K562 (cell line): Measurements from ENCODE around the gene PRDM16. TPM values are rescaled to one million over a fixed set of nuclear protein-coding genes. Genes with fewer than 3 reads are reported as not detected.

Experiments used
- ATAC-seq: fragments of 200-7000 bp; cut with Tn5 transposase; 3 replicates; pipeline ENCODE4 v1.9.1; 2020; ENCODE audit warnings: moderate library complexity
- BruUV-seq: library from RNA; stranded (reverse); fragments of 400-500 nt; replicated peaks from 2 replicates; lab custom pipeline; 2021; lab: Mats Ljungman, UMichigan
- CTCF ChIA-PET: fragments of 300-600 bp; formaldehyde crosslinking; extraction: SDS; loops from one replicate; lab custom pipeline; 2021; ENCODE audit warnings: low intra/inter-chr PET ratio; lab: Yijun Ruan, JAX
- POLR2A ChIA-PET: fragments of 300-600, 350-650 bp; sonication (Branson Sonifier 250); formaldehyde crosslinking; extraction: SDS; loops from one replicate; lab custom pipeline; 2021; ENCODE audit warnings: antibody characterized with exemption, inconsistent platforms; lab: Yijun Ruan, JAX
- DNase-seq, 4 experiments: peaks; one replicate each; pipeline versions ENCODE4 v3.0.0 to v3.0.0-alpha.2; 2011 to 2018; ENCODE audit warnings: low spot score in 3 of 4, mixed read lengths in 3 of 4; ENCODE audit errors: extremely low read depth in 1 of 4
- FAIRE-seq: peaks from 2 replicates; lab custom pipeline; 2011; peaks lifted over from hg19 to GRCh38; lab: Jason Lieb, UNC
- H2AFZ ChIP-seq: 2 replicates; pipeline ENCODE4 v1.6.0; 2011; ENCODE audit warnings: low read depth, low read length, control low read depth, inconsistent platforms
- H3K27ac ChIP-seq: fragments of 200-600 bp; 3 replicates; pipeline ENCODE4 v1.8.0; 2011; ENCODE audit warnings: low read depth, mild to moderate bottlenecking, control low read depth, inconsistent platforms, low read length, moderate library complexity, mixed read lengths; ENCODE audit errors: extremely low read depth
- H3K27me3 ChIP-seq, 2 experiments: fragments of 300-600 bp in 1 of 2; 2 replicates in 1 of 2; 3 replicates in 1 of 2; pipeline versions ENCODE4 v1.6.0 to v1.8.0; 2011; ENCODE audit warnings: inconsistent platforms in 2 of 2, low read length in 2 of 2, mild to moderate bottlenecking in 1 of 2, mixed read lengths in 1 of 2, moderate library complexity in 1 of 2; ENCODE audit not compliant: control insufficient read depth in 2 of 2, insufficient read depth in 2 of 2
- H3K36me3 ChIP-seq: fragments of 300-600 bp; 3 replicates; pipeline ENCODE4 v1.8.0; 2011; ENCODE audit warnings: mild to moderate bottlenecking, low read length, inconsistent platforms; ENCODE audit not compliant: control insufficient read depth, insufficient read depth
- H3K4me1 ChIP-seq, 2 experiments: fragments of 200-600 bp in 1 of 2; replicated peaks in 1 of 2; 2 replicates in 1 of 2; 3 replicates in 1 of 2; pipeline versions ENCODE4 v1.5.1 to v1.8.0; 2011; ENCODE audit warnings: inconsistent platforms in 2 of 2, low read length in 2 of 2, mild to moderate bottlenecking in 1 of 2, mixed read lengths in 1 of 2, moderate library complexity in 1 of 2; ENCODE audit not compliant: control insufficient read depth in 2 of 2, insufficient read depth in 2 of 2
- H3K4me2 ChIP-seq: 2 replicates; pipeline ENCODE4 v1.6.1; 2011; ENCODE audit warnings: low read length, control low read depth, inconsistent platforms, mixed read lengths; ENCODE audit not compliant: insufficient read depth
- H3K4me3 ChIP-seq: fragments of 200-600 bp; sonication (generic), shearing (Covaris generic); 2 replicates; pipeline ENCODE4 v1.5.1; 2016; ENCODE audit warnings: control low read depth, inconsistent platforms
- H3K79me2 ChIP-seq: fragments of 200-600 bp; 3 replicates; pipeline ENCODE4 v1.8.0; 2011; ENCODE audit warnings: low read length, inconsistent platforms; ENCODE audit not compliant: control insufficient read depth, insufficient read depth
- H3K9ac ChIP-seq, 2 experiments: 2 replicates each; pipeline versions ENCODE4 v1.6.0 to v1.6.1; 2011; ENCODE audit warnings: low read depth in 2 of 2, low read length in 2 of 2, control low read depth in 1 of 2, inconsistent platforms in 1 of 2, mild to moderate bottlenecking in 1 of 2, mixed read lengths in 1 of 2; ENCODE audit not compliant: insufficient read depth in 1 of 2
- H3K9me1 ChIP-seq: one replicate; pipeline ENCODE4 v1.6.0; 2011; ENCODE audit warnings: inconsistent platforms, mild to moderate bottlenecking, low read length, moderate library complexity; ENCODE audit not compliant: control insufficient read depth, insufficient read depth
- H3K9me3 ChIP-seq: replicated peaks from 2 replicates; pipeline ENCODE4 v1.5.1; 2011; ENCODE audit warnings: low read depth, low read length, inconsistent platforms; ENCODE audit not compliant: control insufficient read depth, insufficient read depth
- H4K20me1 ChIP-seq: replicated peaks from 2 replicates; pipeline ENCODE4 v1.6.1; 2011; ENCODE audit warnings: low read length, inconsistent platforms, mixed read lengths; ENCODE audit not compliant: control insufficient read depth, insufficient read depth
- ARID3A ChIP-seq: IDR thresholded peaks from 2 replicates; pipeline ENCODE4 v1.6.1; 2012; ENCODE audit warnings: low read depth, low read length, improper control_type of control experiment, borderline replicate concordance
- BRD9 ChIP-seq: fragments of 450-650 bp; IDR thresholded peaks from 2 replicates; pipeline ENCODE4 v1.6.1; 2018; ENCODE audit warnings: low read depth; ENCODE audit not compliant: partially characterized antibody
- CBFA2T2 ChIP-seq: fragments of 450-650 bp; conservative IDR thresholded peaks from 2 replicates; pipeline ENCODE4 v1.6.1; 2017; ENCODE audit warnings: mild to moderate bottlenecking
- ETS1 ChIP-seq: conservative IDR thresholded peaks from 2 replicates; pipeline ENCODE4 v1.6.1; 2011; ENCODE audit warnings: low read depth, mild to moderate bottlenecking, low read length; ENCODE audit not compliant: control insufficient read depth
- GATAD2A ChIP-seq: fragments of 450-650 bp; IDR thresholded peaks from 2 replicates; pipeline ENCODE4 v1.6.1; 2017
- HES1 ChIP-seq: fragments of 450-650 bp; IDR thresholded peaks from 2 replicates; pipeline ENCODE4 v1.6.1; 2016; ENCODE audit warnings: low read depth, mild to moderate bottlenecking, moderate library complexity
- KAT8 ChIP-seq: fragments of 450-650 bp; IDR thresholded peaks from 2 replicates; pipeline ENCODE4 v1.6.1; 2016; ENCODE audit warnings: low read depth, mild to moderate bottlenecking
- LCOR ChIP-seq: sonication (generic); formaldehyde crosslinking; IDR thresholded peaks from 2 replicates; pipeline ENCODE4 v1.8.0; 2022; ENCODE audit warnings: mild to moderate bottlenecking, missing genetic modification reagents
- NFXL1 ChIP-seq: fragments of 450-650 bp; formaldehyde crosslinking; IDR thresholded peaks from 2 replicates; pipeline ENCODE4 v1.4.0; 2021; ENCODE audit warnings: mild to moderate bottlenecking
- PHB ChIP-seq: fragments of 250-450 bp; sonication (Bioruptor Pico); IDR thresholded peaks from 2 replicates; pipeline ENCODE4 v1.5.0; 2021
- PTBP1 ChIP-seq: fragments of 200-400 bp; formaldehyde crosslinking; IDR thresholded peaks from 2 replicates; pipeline ENCODE4 v1.6.1; 2017; ENCODE audit warnings: low read depth, low read length
- SAFB2 ChIP-seq: fragments of 200-400 bp; formaldehyde crosslinking; IDR thresholded peaks from 2 replicates; pipeline ENCODE4 v1.6.1; 2018; ENCODE audit warnings: borderline replicate concordance, low read length, low read depth, moderate library complexity; ENCODE audit not compliant: severe bottlenecking
- SNAPC5 ChIP-seq: fragments of 250-450 bp; sonication (Bioruptor Pico); IDR thresholded peaks from 2 replicates; pipeline ENCODE4 v1.8.0; 2021; ENCODE audit warnings: moderate library complexity, mild to moderate bottlenecking, inconsistent platforms
- STAT5A ChIP-seq: IDR thresholded peaks from 2 replicates; pipeline ENCODE4 v1.6.1; 2012; ENCODE audit warnings: low read length, inconsistent platforms, borderline replicate concordance
- TCFL5 ChIP-seq: fragments of 250-450 bp; sonication (Bioruptor Pico); conservative IDR thresholded peaks from 2 replicates; pipeline ENCODE4 v1.6.1; 2021; ENCODE audit warnings: mild to moderate bottlenecking, moderate library complexity, matching md5 sums
- ZNF277 ChIP-seq: fragments of 250-450 bp; sonication (Bioruptor Pico); IDR thresholded peaks from 2 replicates; pipeline ENCODE4 v1.8.0; 2022; ENCODE audit warnings: inconsistent platforms, mild to moderate bottlenecking, moderate library complexity, borderline replicate concordance
- ZNF324 ChIP-seq: fragments of 250-450 bp; sonication (Bioruptor Pico); IDR thresholded peaks from 2 replicates; pipeline ENCODE4 v1.4.0; 2020; ENCODE audit warnings: mild to moderate bottlenecking
- ZNF586 ChIP-seq: fragments of 450-650 bp; formaldehyde crosslinking; conservative IDR thresholded peaks from 2 replicates; pipeline ENCODE4 v1.4.0; 2020; ENCODE audit warnings: mild to moderate bottlenecking, moderate library complexity
- ZNF780A ChIP-seq: fragments of 250-450 bp; sonication (Bioruptor Pico); IDR thresholded peaks from 2 replicates; pipeline ENCODE4 v1.5.0; 2021; ENCODE audit warnings: mild to moderate bottlenecking
- ZSCAN32 ChIP-seq: fragments of 450-650 bp; formaldehyde crosslinking; IDR thresholded peaks from 2 replicates; pipeline ENCODE4 v1.4.0; 2020; ENCODE audit warnings: mild to moderate bottlenecking, moderate library complexity
- WGBS: fragments of 100-300 bp; shearing (Covaris generic); methylation state at CpG from one replicate; pipeline ENCODE4 v1.1.6; 2016; ENCODE audit warnings: low coverage, mixed read lengths; ENCODE audit not compliant: insufficient coverage; ENCODE audit errors: missing lambda C conversion rate; 5-methylcytosine and 5-hydroxymethylcytosine counted together
- in situ Hi-C: fragments of 300-500 bp; cut with MboI; formaldehyde crosslinking; loops from 4 replicates; pipeline ENCODE4 v1.15.0; 2018; ENCODE audit warnings: inconsistent platforms, mixed read lengths
- intact Hi-C: fragments of 100-400 bp; cut with micrococcal nuclease; formaldehyde crosslinking; loops from 2 replicates; pipeline ENCODE4 v1.14.2; 2022
- polyA plus RNA-seq, 8 experiments: library from polyadenylated mRNA; depleted of rRNA in 4 of 8; stranded (reverse) in 5 of 8; unstranded in 3 of 8; fragments of >200 nt; fragmentation: Nextera tagmentation in 2 of 8; fragmentation: Illumina TruSeq in 1 of 8; extraction: Ambion mirVana in 2 of 8; extraction: Trizol in 1 of 8; gene quantifications; 2 replicates each; pipeline versions ENCODE4 v1.2.1 to v1.2.3, GENCODE V29; 2011 to 2014; ENCODE audit warnings: inconsistent platforms in 1 of 8, missing spikeins in 1 of 8
- total RNA-seq, 7 experiments: library from RNA; depleted of rRNA in 6 of 7; stranded (reverse); fragments of >200 nt in 6 of 7; fragmentation: Illumina TruSeq in 2 of 7; extraction: Trizol in 2 of 7; gene quantifications; 2 replicates each; pipeline versions ENCODE4 v1.2.1 to v1.2.3, GENCODE V29; 2011 to 2021; ENCODE audit warnings: low replicate concordance in 1 of 7

The PRDM16 gene
- total and polyA plus RNA-seq, 9 of the 15 experiments (the other 6 are each of a cell fraction or from before 2014, with no cell fraction given) = 0.10 to 0.27 TPM; not detected in 7

GRCh38 chr1:3226191-3226590, 157.2 kb downstream of the PRDM16 start:
- intact Hi-C loops = no loop called here
- Histone ChIP-seq H3K4me2 (no peak overlapping the region), H3K4me1 (peaks cover 0 to 3% of the 10 kb centered on the region in 2 experiments; a peak in 1 of 5 replicates), H2AFZ (no peak overlapping the region), H3K9me3 (no peaks in the 10 kb centered on the region), H3K9me1 (no peaks in the 10 kb centered on the region), H3K36me3 (no peaks in the 10 kb centered on the region), H3K4me3 (no peak overlapping the region), H3K27ac (no peak overlapping the region), H3K9ac (no peak overlapping the region), H3K79me2 (no peaks in the 10 kb centered on the region), H3K27me3 (peaks cover 56 to 92% of the 10 kb centered on the region in 2 experiments), H4K20me1 (peaks cover 47% of the 10 kb centered on the region)
- POLR2A ChIA-PET = no interaction called here
- TF ChIP-seq SNAPC5 (CRISPR knock-in tag) = no peak
- TF ChIP-seq GATAD2A = no peak
- no peak for TF ChIP-seq HES1
- TF ChIP-seq BRD9 = no peak
- TF ChIP-seq ARID3A = no peak
- no peak for TF ChIP-seq ZSCAN32 (CRISPR knock-in tag)
- TF ChIP-seq KAT8 = no peak
- no peak for TF ChIP-seq NFXL1 (CRISPR knock-in tag)
- TF ChIP-seq ZNF780A (CRISPR knock-in tag) = no peak
- no peak for TF ChIP-seq ZNF586
- TF ChIP-seq SAFB2 = no peak
- no peak for TF ChIP-seq STAT5A
- TF ChIP-seq TCFL5 (CRISPR knock-in tag) = no peak
- no peak for TF ChIP-seq PTBP1
- no peak for TF ChIP-seq ZNF277
- no peak for TF ChIP-seq ZNF324 (CRISPR knock-in tag)
- no peak for TF ChIP-seq PHB
- no peak for TF ChIP-seq ETS1
- TF ChIP-seq CBFA2T2 = no peak
- TF ChIP-seq LCOR (CRISPR knock-in tag) = no peak
- BruUV-seq = no TSS peak
- WGBS = 2% methylated on average over 15 of the region's 15 CpGs
- ATAC-seq = no peak
- CTCF ChIA-PET = no interaction called here
- no peak for DNase-seq
- in situ Hi-C loops = no loop called here
- FAIRE-seq = no peak
